NCI-H82 treated with DMSO at 0.1 percent for 48 hours (cell line): ENCODE data around the gene ADAMTS13.
"Not testable (repeated sequence)": the region's sequence is repeated elsewhere in the genome, so short reads cannot be mapped to it uniquely, and the experiment has no call there.

Experiments used
- DNase-seq: peaks from one replicate; lab custom pipeline; 2025; ENCODE audit not compliant: unreplicated experiment; lab: John Stamatoyannopoulos, UW

ADAMTS13 gene

DNA sequence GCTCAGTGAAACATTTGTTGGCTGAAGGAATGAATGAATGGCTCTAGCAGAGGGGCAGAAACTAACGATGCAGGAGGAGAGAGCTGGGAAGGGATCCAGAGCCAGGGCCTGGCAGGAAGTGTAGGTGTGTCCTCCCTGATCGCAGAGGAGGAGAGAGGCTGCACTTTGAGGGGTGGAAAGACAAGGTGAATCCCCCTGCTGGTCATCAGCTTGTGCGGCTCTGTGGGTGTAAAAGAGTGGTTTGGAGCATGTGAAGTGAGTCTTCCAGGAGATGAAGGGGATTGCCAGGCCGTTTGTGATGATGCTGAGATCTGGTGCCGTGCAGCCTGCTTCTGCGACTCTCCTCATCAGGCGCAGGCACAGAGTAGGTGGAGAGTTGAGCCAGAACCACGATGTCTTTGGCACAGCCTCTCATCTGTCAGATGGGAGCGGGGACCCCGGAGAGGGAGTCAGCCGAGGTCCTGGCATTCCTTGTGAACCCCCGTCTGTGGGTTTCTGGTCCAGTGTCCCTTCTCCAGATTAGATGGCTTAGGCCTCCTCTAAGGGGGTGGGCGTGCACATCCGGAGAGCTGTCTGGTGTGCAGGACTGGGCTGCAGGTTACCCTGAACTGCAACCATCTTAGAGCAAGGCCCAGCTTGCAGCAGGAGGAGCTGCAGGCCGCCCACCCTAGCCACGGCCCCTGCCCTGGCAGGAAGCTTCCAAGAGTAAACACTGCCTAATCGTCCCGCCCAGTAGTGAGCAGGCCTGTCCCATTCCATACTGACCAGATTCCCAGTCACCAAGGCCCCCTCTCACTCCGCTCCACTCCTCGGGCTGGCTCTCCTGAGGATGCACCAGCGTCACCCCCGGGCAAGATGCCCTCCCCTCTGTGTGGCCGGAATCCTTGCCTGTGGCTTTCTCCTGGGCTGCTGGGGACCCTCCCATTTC is at the start of gene ADAMTS13:
TSS of gene ADAMTS13 (plus strand) at position 753 of the 928 bp plus-strand sequence. CDS start at position 830, 77 bp downstream.
- no peak for DNase-seq

DNA sequence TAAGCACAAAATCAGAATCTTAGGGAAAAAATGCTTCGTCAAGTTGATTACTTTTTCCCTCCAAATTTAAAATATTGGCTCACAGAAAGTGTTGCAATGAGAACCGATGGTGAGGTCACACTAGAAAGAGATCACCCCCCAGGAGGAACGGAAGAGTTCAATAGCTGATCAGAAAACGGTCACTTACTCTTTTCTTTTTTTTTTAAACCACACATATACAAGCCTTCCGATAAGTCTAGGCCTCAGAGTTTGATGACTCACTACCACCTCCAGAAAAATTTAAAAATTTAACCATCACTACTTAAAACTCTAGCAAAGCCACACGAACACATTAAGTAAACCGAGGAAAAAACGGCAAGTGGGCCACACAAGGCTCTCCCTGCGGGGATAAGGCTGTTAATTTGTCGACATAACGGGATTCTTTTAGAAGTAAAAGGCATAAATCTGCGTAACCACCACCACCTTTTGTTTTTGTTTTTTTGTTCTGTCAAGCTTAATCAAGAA is 47.5 kb upstream of the ADAMTS13 start:
- no peak for DNase-seq

DNA sequence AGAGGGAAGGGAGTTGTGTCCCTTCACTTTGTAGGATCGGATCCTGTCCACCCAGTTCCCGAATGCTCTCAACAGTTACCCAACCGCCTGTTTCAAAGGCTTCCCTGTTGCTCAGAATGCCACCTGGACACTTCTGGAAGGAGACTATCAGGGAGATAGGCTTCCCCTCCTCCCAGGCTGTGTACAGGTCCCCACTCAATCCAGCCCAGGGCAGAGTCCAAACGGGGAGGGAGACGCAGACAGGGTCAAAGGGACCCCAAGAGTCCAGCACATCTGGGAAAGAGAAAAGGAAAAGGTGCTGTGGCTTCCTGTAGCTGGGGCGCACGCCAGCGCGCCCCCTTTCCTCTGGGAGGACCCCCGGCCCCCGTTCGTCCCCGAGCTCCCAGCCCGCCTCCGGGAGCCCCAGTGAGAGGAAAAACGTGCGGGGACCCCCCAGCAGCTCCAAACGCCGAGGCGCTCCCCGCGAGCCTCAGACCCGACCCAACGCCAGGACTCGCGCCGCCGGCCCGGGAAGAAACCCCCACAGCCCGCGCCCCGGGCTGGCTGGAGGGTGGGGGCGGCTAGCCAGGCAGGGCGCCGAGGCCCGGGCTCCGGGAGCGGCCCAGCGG is 46.9 kb upstream of the ADAMTS13 start:
- no peak for DNase-seq

DNA sequence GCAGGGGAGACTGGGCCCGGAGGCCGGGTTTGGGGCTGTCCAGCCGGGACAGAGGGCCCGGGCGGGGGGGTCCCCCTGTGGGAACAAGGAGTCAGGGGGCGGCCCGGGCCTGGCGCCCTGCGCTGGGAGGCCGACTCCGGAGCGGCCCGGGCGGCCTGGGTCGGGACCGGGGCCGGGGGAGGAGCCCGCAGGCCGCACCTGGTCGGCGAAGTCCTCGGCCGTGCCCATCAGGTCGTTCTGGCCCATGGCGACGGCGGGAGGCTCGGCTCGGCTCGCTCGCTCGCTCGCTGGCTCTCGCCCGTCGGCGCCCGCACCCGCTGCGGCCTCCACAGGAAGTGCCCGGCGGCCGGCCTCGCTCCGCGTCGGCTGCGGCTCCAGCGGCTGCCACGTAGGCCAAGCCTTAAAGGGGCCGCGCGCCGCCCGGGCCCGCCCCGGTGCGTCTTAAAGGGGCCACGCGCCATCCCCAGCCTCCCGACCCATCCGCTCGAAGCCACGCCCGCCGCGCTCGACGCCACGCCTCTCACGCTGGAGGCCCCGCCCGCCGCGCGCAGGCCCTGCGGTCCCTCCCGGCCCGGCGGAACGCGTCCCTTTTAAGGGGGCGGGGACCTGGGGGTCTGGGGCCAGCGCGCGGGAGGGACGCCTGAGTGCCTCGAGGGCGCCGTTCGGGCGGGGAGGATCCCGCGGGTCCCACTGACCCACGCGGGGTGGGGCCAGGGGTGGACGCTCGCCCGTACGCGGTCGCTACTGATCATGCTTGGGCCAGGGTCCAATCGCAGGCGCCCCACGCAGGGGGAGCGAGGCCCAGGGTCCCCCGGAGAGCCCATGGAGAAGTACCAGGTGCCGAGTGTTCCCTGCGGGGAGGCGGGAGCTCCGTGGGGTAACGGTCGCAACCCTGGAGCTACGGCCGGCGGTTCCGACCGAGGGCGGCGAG is 46.2 kb upstream of the ADAMTS13 start, which contains the start of the genes STKLD1 and SURF4:
TSS of gene STKLD1 (plus strand) at position 643 of the 931 bp plus-strand sequence. CDS start at position 751, 108 bp downstream.
TSS of gene SURF4 (minus strand) at position 337 of the 931 bp plus-strand sequence. CDS start at position 246, 91 bp downstream.
- peak; percentile 80 for DNase-seq

DNA sequence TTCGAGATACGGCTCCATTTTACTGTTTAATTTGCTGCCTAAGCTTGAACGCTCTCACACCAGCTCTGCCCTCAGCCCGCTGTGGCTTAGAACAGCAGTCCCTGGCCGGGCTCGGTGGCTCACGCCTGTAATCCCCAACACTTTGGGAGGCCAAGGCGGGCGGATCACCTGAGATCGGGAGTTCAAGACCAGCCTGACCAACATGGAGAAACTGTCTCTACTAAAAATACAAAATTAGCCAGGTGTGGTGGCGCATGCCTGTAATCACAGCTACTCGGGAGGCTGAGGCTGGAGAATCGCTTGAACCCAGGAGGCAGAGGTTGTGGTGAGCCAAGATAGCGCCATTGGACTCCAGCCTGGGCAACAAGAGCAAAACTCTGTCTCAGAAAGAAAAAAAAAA is 44.9 kb upstream of the ADAMTS13 start:
- not testable (repeated sequence) for DNase-seq

DNA sequence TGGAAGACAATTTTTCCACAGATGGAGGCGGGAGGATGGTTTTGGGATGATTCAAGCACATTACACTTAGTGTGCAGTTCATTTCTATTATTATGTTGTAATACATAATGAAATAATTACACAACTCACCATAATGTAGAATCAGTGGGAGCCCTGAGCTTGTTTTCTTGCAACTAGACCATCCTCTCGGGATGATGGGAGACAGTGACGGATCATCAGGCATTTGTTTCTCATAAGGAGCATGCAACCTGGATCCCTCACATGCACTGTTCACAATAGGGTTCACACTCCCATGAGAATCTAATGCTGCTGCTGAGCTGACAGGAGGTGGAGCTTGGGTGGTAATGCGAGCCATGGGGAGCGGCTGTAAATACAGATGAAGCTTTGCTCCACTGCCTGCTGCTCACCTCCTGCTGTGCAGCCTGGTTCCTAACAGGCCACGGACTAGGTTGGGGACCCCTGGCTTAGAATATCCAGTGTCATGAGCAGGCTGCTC is 44.4 kb upstream of the ADAMTS13 start:
- no peak for DNase-seq

DNA sequence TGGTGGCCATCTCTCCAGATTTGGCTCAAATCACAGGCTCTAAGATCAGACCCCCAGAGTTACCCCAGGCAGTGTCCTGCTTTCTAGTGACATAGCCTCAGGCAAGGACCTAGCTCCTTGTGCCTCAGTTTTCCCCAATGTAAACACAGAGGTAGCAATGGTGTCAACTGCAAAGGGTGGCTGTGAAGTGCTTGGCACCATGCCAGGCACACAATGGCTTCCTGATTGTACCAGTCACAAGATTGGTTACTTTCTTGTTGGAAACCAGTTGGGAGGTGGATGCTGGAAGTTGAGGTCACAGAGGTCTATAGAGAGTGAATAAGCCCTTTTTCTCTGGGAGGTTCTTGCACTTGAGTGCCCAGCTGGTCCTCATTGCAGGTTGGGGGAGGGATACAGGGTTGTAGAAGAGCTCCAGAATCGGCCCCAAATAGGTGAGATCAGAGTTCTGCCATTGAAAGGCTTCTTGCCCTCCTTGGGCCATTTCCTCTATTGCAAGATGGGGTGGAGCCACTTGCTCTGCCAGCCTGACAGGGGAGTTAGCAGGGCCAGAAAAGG is 43.7 kb upstream of the ADAMTS13 start:
- no peak for DNase-seq

DNA sequence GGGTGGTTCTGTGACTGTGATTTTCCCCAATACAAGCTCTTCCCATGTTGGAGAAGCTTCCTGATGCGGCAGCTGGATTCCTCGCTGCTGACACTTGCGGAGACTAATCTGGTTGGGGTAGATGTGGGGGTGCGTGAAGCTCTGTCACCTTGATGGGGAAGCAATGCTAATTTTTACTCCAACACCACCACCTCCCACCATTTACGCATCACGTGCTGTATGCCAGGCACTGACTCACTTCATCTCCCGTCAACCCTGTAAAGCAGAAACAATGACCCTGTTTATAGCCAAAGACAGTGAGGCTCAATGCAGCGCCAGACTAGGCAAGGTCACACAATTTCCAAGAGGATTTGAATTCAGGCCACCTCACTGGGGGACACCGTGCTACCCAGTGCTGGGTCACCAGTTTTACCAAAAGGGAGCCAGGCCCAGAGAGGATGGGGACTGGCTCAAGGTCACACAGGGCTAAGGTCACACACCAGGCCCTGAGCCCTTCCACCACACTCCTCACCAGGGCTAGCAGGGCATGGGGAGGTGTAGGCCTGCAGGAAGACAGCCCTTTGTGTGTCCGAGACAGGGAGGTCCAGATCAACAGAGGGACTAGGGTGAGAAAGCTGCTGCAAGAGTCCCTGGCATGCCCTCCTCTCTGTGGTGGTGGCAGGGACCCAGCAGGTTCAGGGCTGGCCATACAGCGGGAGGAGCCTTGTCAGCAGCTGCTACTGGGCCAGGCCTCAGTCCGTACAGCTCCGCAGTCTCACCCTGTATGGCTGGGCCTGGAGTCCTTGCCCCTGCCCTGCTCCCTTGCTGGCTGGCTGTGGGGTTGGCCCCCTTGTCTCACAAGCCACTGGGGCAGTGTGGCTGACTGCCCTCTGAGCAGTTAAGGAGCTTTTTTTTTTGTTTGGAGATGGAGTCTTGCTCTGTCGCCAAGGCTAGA is 42.7 kb upstream of the ADAMTS13 start:
- DNase-seq, result no peak

DNA sequence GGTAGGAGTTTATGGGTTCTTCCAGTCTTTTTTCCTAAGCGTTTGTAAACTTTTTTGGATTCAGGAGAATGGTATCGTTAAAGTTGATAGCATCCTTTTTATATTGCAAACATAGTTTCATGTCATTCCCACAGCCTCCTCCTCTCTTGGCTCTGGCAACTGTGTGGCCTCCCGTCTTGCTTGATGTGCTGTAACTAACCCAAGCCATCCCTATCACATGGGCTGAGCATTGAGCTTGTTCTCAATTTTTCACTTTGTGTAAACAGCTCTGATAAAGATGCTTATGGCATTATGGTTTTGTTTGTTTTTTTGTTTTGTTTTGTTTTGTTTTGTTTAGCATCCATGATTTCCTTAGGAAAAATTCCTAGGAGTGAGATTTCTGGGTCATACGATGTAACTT is 41.4 kb upstream of the ADAMTS13 start:
- no peak for DNase-seq

DNA sequence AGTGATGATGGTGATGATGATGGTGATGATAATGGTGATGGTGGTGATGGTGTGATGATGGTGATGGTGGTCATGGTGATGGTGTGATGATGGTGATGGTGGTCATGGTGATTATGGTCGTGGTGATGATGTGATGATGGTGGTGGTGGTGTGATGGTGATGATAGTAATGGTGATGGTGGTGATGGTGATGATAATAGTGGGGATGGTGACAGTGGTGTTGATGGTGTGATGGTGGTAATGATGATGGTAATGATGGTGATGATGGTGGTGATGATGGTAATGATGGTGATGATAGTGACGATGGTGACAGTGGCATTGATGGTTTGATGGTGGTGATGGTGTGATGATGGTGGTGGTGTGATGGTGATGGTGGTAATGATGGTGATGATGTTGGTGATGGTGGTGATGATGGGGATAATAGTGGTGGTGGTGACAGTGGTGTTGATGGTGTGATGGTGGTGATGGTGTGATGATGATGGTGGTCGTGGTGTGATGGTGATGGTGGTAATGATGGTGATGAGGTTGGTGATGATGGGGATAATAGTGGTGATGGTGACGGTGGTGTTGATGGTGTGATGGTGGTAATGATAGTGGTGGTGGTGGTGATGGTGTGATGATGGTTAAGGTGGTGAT is 39.5 kb upstream of the ADAMTS13 start:
- DNase-seq, result no peak

DNA sequence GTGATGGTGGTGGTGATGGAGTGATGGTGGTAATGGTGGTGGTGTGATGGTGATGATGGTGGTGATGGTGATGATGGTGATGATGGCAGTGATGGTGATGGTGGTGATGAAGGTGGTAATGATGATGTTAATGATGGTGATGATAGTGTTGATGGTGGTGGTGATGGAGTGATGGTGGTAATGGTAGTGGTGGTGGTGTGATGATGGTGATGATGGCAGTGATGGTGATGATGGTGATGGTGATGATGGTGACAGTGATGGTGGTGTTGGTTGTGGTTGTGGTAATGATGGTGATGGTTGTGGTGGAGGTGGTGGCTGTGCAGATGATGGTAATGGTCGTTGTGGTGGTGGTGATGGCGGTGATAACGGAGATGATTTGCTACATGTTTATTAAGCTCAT is 38.7 kb upstream of the ADAMTS13 start:
- no peak for DNase-seq

DNA sequence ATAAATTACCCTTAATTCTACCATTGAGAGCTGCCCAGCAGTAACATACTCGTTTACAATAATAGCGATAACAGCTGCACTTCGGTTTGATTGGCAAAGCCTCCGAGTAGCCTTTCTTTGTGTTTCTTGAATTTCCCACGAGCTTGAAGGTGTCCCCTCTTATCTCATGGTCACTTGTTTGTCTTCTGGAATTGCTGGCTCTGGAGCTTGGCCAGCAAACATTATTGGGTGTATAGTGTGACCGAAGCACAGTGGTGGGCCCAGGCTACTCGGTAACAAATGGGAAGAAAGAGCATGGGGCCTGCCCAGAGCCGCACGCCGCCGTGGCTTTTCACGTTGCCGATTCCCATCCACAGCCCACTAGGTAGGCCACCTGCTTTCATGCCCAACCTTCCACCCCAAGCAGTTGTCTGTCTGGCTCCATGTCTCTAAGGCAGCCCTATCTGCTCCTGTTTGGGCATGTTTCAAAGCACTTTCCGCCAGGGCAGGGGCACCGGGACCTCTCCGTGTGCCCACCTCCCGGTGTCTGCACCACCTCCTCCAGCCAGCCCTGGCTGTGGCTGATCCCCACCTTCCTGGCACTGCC is 37.3 kb upstream of the ADAMTS13 start:
- DNase-seq, result no peak

DNA sequence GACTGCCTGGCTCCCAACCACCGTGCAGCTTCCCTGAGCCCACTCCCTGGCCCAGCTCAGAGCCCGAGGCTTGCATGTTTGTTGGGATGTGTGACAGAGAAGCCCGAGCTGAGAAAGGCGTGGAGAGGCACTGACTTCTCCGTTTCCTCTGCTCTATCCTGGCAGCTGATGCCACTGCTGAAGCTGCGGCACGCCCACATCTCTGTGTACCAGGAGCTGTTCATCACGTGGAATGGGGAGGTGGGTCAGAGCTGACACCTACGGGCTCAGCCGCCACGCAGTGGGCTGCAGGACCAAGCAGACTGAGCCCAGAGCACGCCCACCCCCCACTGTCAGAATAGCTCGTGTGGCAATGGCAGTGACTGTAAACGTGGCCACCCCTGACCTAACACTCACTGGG is 36.7 kb upstream of the ADAMTS13 start:
- no peak for DNase-seq

DNA sequence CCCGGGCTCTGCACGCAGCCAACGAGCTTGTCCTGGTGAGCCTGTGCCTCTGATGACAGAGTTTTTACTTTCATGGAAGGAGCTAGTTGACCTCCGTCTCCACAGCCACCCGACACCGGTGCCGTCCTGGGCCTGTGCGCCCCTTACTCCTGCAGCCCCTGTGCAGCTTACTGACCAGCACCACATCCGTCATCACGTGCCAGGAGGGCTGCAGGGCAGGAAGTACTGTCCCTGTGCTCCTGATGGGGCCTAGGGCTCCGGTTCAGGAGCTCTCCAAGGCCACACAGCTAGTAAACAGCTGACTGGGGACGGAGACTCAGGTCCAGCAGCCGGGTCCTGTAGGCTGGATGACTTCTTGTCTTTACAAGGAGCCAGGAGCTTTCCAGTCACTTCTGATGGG is 35.8 kb upstream of the ADAMTS13 start:
- no peak for DNase-seq

DNA sequence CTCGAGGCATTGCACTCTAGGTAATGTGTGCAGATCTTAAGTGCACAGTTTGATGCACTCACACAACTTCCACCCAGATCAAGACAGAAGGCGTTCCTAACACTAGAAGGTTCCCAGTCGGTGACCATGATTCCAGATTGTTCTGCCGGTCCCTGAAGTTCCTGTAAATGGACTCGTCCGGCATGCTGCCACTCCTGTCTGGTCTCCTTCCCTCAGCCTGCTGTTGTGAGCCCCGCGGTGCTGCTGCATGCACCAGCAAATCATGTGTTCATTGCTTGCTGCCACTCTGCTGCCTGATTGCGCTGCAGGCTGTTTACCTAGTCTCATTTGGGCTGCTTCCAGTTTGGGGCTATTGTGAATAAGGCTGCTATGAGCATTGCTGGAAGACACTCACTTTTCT is 34.5 kb upstream of the ADAMTS13 start:
- DNase-seq, result no peak

DNA sequence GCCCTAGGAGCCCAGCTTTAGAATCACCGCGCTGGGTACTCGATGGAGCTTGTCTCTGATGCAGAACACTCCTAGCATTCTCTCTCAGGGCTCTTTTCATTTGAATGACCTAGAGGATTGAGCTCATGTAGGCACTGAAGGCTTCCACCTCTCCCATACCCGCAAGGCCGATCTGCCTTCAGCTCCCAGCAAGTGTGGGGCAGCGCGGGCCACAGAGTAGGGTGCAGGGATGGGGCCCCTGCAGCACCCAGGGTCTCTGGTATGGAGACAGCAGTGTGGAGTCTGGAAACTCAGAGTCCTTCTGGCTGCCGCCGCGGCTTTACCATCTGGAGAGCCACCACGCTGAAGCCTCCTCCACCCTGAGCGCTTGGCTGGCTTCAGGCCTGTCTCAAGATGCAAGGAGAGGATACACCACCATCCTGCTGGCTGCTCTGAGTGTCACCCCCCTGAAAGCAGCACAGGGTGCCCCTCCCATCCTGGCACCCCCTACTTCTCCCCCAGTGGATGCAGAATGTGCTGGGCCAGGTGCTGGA is 33.1 kb upstream of the ADAMTS13 start:
- DNase-seq, result no peak

DNA sequence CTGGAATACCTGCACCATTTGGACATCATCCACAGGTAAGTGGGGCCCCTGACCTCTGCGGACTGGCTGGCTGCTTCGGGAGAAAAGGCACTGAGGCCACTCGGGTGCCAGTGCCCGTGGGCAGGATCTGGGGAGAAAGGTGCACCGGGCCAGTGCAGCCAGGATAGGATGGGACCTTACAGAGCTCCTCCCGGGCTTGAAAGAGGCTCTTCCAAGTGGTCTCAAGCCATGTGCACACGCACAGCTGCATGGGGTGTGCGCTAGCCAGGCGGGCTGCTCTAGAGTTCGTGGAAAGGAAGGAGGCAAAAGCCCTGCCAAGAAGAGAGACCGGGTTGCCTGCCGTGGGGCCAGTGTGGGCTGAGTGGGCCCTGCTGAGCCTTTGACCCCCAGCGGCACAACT is 32.6 kb upstream of the ADAMTS13 start:
- DNase-seq, result no peak

DNA sequence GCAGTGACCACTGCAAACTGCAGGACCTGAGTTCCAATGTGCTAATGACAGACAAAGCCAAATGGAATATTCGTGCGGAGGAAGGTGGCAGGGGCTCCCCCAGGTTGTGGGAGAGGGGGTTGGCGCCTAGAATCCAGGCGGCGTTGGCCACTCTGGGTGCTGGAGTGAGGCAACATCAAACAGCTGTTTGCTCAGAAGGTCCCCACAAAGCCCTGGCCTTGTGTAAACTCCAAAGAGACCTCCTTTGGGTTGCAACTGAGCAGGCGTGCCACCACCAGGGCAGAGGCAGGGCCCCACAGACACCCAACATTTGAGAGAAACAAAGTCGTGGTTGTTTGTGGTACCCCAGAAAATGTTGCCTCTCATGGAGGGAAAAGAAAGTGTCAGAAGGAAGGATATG is 31.5 kb upstream of the ADAMTS13 start:
- no peak for DNase-seq
